GM18507 (cell line): ENCODE results near the gene LBH.

ENCODE experiments used
- DNase-seq: peaks from one replicate; pipeline ENCODE4 v3.0.0; 2011; ENCODE audit warnings: low read depth; ENCODE audit not compliant: insufficient read length; ENCODE audit errors: extremely low spot score
- FAIRE-seq: peaks from 2 replicates; lab custom pipeline; 2011; peaks lifted over from hg19 to GRCh38; lab: Jason Lieb, UNC

The LBH gene

DNA sequence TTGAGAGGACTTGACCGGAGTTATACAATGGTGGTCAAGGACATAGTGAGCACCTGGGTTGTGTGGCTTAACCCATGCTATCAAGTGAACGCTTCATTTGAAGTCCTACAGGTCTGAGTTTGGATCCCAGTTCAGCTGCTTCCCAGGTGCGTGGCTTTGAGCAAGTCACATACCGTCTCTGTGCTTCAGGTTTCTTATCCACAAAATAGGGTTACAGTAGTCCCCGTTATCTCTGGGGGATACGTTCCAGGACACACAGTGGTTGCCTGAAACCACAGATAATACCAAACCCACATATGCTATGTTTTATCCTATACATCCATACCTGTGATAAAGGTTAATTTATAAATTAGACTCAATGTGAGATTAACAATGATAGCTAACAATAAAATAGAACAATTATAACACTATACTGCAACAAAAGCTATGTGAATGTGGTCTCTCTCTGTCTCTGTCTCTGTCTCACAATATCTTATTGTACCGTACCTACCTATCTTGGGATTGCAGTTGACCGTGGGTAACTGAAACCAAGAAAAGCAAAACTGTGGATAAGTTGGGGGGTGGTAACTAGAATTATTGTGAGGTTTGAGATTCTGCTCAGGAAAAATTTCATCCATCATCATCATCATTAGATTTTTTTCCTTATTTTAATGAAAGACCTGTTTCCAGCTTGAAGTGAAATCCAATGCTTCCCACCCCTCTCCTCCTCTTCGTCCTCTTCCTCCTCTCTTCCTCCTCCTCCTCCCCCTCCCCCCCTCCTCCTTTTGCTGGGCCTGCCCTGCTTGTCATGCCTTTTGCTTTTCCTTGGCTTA, 22.7 kb downstream of the LBH start:
- DNase-seq (no peak), FAIRE-seq (no peak)

DNA sequence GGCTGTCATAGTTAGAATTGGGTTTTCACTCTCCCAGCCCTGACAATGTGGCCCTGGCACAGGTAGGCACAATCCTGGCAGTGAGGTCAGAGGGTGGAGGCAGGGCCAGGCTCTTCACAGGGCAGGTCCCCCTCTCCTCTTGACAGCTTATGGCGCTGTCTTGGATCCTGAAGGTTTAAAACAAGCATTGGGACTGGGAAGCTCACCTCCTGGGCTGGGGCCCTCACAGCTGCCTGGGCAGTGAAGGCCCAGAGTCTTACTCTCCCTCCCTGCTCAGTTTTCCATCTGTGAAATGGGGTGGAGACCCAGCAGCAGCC, 23.3 kb downstream of the LBH start:
- FAIRE-seq (no peak), DNase-seq (no peak)

DNA sequence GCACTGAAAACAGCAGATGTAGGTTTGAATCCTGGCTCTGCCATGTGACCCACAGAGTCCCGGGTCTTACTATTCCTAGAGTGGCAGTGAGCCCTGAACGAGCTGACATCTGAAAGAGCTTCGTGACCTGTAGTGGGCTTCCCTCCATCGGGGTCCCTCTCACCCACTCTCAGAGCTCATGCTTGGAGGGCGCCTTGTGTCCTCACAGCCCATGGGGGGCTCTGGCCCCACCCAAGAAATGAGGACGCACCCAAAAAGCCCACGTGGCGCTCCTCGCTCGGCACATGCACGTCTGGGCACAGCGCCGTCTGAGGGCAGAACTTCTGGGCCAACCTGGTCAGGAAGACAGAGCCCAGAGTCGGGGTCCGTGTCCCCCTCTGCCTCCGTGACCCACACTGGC, 23.7 kb downstream of the LBH start:
- FAIRE-seq (no peak), DNase-seq (no peak)

DNA sequence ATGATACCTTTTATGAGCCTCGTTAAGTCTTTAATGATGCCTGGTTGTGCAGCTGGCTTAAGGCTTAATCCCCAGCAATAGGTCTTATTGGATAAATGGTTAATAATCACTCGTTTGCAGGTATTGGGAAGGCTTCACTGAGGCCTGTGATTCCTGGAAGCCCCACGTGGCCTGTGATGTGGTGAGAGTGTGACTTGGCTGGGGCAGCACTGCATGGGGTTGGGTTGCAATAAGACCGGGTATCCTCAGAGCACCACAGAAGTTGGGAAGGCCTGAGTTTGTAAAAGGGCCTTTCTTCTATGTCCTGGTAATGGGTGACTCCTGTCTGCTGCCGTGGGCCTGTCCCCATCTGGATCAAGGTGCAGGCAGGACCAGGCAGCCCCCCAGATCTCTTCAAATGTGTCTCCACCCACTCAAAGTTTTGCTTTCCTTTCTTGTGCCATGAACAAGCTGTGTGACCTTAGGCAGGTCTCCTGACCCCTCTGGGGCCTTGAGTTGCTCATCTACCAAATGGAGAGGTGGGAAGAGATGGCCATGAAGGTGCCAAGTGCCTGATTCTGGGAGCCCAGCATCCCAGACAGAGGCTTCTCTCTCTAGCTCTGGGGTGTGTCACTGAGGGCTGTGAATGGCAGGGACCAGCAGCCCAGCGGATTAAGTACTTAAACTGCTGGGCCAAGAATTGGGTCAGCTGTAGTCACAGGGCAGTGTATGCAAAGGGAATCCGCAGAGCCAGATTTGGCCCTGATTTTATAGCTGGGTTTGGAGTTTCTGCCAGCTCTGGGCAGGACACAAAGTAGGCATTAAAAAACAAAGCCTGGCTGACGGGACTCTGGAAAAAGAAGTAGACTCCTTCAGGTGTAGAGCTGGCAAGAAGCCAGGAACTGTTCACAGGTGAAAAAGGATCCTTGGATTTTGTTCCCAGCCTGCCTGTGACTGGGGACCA, 24.4 kb downstream of the LBH start:
- DNase-seq (no peak), FAIRE-seq (no peak)

DNA sequence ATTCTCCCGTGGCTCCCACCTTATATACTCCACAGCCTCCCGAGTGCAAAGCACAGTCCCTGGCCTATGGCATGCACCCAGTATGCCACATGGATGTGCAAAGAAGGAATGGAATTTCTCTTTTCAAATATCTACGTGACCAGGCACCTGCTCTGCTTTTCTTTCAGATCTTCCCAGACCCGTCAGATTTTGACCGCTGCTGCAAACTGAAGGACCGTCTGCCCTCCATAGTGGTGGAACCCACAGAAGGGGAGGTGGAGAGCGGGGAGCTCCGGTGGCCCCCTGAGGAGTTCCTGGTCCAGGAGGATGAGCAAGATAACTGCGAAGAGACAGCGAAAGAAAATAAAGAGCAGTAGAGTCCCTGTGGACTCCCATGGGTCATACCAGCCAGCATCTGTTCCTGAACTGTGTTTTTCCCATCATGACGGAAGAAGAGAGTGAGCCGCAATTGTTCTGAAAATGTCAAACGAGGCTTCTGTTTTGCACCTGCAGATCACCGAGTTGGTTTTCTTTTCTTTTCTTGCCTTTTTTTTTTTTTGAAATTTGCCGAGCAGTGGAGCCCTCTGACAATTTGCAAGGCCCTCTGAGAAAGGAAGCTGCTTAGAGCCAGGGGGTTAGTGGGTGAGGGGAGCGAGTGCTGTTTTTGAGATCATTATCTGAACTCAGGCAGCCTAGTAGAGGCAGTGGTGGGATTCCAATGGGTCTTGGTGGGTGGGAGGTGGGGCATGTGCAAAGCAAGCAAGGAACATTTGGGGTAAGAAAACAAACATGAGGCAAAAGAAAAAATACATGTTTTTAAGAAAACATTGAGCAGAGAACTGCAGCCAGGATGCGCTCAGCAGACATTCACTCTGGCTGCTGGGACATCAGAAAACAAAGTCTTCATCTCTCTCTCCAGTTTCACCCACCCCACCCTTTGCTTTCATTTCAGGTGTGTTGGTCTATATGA, 26.2 kb downstream of the LBH start:
- no peak for DNase-seq
- no peak for FAIRE-seq

DNA sequence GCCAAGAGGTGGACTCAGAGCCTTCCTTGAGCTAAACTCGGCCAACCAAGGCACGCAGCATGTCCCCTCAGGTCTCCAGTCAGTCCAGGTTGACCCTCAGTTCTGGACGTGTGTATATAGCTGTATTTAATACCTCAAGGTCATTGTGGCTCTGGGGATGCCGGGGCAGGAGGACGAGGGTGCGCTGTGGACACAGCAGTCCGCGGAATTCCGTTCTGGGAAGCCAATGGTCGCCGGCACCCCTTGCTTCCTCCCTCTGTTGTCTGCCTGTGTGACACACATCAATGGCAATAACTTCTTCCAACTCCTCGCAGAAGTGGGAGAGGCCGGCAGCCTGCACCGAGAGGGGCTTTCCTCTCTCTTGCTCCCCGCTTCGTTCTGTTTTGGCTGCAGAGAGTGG, 27.7 kb downstream of the LBH start:
- FAIRE-seq (no peak), DNase-seq (no peak)

DNA sequence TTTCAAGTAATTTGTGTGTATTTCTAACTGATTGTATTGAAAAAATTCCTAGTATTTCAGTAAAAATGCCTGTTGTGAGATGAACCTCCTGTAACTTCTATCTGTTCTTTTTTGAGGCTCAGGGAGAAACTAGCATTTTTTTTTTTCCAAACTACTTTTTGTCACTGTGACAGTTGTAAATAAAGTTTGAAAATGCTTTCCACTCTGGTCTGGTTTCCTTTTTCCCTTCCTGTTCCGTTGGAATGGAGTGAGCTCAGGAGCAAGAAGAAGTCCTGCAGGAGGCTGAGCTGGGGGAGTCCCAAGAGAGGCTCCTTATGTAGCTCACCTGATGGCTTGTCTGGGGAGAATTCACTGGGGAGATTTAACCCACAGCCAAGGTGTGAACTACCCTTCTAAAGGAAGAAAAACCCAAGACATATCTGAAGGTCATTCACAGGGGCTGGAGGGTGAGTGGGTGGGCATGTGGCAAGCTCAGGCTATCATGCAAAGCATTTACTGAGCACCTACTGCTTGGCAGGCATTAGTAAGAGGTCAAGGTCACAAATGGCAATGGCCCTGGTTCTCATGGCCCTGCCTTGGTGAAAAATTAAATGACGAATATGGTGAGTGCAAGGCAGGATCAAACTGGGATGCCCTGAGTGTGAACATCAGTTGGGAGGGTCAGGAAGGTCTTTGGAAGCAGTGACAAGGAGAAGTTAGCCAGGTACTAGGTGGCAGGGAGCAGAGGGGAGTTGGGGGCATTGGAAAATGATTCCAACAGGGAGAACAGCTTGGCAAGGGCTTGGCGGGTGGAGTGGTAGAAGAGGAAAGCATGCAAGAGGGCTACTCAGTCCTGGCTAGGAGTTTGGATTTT, 28.7 kb downstream of the LBH start:
- DNase-seq (no peak), FAIRE-seq (no peak)

DNA sequence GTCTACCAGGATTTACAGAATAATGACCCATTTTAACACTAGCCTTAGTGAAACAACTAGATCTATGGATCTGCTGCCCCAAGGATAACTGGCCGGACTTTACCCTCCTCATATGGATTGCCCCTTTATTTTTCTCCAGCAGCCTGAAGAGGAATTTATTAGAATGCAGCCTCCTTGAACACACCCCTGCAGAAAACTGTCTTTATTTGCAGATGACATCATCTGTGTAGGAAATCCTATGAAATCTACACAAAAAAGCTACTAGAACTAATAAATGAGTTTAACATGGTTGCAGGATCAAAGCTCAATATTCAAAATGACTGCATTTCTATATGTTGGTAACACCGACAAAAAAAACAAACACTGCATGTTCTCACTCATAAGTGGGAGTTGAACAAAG, 29.6 kb downstream of the LBH start:
- FAIRE-seq = no peak

DNA sequence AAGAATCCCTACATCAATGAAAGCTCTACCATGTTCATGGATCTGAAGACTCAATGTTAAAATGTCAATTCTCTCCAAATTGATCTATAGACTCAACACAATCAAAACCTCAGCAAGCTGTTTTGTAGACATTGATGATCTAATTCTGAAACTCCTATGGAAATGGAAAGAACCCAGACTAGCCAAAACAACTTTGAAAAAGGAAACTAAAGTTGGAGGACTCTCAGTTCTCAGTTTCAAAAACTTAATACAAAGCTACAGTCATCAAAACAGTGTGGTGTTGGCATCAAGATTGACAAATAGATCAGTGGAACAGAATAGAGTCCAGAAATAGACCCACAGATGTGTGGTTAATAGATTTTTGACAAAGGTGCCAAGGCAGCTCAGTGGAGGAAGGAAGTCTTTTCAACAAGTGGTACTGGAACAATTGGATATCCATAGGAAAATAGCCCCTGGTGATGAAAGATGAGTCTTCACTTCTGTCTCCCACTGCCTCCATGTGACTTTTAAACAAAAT, 30.4 kb downstream of the LBH start:
- DNase-seq = no peak
- no peak for FAIRE-seq

More for the DNA sequence above, 29.6 kb downstream of the LBH start:
- no peak for DNase-seq

DNA sequence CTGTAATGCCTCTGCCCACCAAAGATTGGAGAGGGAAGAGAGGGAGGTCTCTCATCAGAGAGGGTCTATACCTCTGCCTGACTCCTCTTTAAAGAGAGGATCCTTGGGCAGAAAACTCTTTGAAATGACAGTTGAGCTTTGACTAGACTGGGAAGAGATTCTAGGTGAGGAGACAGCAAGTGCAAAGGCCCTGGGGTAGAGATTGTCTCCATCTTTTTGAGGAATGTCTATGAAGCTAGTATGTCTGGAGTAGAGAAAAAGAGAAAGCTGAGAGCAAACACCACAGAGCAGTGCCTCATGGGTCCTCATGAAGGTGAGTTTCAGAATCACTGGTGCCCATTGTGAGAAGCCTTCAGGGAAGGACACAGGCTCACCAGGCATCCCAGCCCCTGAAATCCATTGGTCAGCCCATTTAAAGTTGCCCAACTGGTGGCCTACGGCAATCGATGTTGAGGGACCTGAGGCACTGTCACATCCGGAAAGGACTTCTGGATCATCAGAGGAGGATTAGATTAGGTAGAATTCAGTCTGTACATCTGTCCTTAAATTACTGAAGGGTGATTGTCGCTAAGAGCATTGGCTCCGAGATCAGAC, 31.5 kb downstream of the LBH start:
- no peak for DNase-seq
- FAIRE-seq = no peak

DNA sequence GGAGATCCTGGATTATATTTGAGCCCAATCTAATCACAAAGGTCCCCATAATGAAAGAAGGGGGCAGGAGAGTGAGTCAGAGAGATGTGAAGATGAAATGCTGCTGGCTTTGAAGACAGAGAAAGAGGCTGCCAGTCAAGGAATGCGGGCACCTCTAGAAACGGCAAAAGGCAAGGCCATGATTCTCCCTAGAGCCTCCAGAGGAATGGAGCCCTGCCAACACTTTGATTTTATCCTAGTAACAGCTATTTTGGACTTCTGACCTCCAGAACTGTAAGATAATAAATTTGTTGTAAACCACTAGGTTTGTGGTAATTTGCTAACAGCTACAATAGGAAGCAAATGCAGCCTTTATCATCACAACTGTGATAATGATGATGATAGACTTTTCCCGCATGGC, 32.9 kb downstream of the LBH start:
- DNase-seq = no peak
- FAIRE-seq = no peak

DNA sequence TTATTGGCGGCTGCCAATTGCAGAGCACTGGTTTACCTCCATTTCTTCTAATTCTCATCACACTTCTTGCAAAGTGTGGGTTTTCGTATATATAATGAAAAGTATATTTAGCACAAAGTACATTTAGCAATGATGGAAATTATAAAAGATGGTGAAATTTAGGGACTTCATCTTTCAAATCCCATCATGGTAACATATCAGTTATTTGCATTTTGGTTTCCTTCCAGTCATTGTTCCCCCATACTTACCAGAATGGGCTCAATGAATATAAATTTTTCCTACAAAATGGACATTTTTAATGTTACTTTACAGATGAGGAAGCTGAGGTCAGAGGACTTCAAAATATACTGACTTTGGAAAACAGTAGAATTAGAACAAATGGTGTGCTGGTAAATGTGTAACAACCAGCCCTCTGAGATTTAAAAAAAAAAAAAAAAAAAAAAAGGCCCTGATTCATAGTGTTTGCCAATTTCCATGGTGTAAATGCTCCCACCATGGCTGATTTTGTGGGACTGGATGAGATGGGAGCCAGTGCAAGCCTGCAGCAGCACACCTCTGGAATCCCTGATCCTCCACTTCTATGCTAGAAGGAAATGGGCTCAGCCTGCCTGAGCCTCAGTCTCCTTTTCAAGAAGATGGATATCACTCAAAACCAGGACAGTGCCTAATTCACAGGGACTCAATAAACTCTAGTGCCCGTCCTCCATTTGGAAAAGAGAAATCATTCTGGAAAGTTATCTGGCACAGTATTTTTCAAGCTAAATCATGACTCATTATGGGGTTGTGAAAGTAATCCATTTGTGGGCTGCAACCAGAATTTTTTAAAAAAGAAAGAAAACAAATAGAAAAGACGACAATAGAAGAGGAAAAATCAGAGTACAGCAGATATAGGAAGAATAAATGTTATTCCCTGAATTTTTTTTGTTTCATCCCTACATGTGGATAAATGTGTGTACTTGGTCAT, 34.0 kb downstream of the LBH start:
- no peak for DNase-seq
- FAIRE-seq = no peak

DNA sequence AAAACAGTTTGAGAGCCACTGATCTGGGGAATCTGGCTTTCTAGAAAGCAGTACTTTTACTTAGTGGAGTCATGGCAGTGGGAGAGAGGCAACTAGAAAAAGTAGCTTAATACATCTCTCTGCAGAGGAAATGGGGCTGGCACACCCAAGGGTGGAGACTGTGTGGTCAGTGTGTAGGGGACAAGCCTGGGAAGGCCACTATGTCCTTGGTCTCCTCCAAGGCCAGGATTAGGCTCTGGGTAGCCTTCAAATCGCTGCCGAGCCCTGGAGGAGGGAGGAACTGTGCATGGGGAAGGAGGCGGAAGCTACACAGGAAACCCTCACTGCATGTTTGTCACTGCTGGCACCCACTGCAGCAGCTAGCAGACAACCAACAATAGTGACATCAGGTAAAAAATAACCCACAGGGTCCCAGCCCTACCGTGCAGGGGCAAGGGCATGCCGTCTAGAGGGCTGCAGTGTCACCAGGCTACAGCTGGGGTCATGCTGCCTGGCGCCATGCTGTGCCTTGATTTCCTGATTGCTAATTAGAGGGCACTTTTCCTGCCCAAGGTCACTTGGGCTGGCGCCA, 34.8 kb downstream of the LBH start:
- peak; percentile 64 for FAIRE-seq
- DNase-seq = peak; percentile 26

DNA sequence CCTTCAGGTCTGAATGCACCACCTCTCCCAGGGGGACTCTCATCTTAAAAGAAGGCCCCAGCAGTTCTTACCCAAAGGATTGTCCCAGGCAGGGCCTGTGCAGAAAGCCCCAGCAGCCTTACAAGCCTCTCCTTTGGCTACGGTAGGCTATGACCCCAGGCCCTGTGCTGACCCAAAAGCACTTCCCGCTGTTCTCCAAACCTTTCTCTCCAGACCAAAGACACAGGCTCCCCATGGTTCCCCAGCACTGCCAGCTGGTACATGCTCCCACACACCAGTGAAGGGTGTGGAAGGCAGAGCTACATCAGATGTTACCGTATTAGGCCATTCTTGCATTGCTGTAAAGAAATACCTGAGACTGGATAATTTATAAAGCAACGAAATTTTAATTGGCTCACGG, 35.4 kb downstream of the LBH start:
- no peak for FAIRE-seq
- DNase-seq = no peak

DNA sequence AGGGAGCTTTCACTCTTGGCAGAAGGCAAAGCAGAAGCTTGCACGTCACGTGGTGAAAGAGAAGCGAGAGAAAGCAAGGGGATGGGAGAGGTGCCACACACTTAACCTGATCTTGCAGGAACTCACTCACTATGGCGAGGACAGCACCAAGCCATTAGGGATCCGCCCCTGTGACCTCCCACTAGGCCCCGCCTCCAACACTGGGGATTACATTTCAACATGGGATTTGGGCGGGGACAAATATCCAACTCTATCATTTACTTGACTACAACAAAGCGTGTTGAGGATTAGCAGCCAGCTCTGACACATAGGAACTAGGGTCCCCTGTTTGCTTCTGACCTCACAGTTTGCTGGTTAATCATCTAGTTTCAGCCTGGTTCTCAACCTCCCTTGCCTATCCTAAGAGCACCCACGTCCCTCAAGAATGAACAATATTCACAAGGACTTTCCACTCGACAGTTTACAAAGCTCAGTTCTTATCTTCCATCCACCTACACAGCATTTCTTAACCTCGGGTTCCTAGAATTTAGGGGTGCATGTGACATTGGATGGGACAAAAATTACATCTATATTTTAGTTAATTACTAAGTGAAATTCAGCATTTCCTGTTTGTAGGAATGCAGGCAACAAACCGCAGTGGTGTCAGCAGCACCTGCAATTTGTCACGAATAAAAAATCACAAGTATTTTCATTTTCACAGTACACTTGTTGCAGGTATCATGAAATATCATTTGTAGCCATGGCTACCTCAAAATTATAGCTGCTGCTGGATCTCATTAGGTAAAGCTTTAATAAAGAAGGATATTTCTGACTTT, 36.0 kb downstream of the LBH start:
- DNase-seq = no peak
- FAIRE-seq = peak; percentile 59

DNA sequence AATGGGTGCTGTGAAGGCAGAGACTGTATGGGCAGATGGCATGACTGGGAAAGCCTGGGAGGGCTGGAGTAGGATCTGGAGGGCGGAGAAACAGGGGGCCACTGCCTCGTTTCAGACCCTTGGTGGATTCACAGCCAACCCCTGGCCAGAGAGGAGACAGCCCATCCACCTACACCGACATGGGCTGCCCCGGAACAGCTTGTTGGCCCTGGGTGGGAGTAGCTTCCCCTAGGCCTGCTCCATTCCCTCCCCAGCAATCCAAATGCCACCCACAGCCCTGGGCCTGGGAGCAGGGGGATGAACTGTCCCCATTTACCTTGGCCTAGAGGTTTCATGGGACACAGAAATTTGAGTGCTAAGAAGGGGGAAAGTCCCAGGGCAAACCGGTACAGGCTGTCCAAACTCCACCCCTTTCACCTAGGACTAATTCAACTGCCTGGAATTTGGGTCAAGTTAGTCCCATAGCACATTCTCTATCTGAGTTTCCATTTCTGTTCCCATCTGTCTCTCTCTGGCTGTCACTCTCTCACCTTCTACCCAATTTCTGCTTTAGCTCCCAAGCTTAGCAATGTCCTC, 37.0 kb downstream of the LBH start:
- no peak for FAIRE-seq
- no peak for DNase-seq
